ENCODE measurements around the gene MMS22L.

The MMS22L gene

DNA sequence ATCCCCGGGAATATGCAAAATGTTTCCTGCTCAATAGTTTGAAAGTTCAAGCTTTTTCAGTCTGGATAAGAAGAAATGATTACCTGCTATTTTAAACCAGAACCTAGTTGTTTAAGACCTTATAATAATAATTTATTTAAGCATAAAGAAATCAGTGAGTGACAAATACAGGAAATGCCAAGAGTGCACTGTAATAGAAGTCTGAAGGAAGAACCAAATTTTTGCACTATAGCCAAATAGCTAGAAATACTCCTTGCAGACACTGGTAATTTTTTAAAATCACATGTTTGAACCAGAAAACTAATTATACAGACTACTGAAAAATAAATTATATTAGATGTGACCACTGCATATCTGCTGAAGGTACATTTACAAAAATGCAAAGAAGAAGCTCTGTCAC lies 93.2 kb downstream of the MMS22L start:
- no peak for DNase-seq (ENCODE audit: low read depth in 1 of 2, low spot score in 1 of 2)
- no peak overlapping the region for H3K27ac ChIP-seq (replicated peaks)
- TF ChIP-seq, protein P1, sequence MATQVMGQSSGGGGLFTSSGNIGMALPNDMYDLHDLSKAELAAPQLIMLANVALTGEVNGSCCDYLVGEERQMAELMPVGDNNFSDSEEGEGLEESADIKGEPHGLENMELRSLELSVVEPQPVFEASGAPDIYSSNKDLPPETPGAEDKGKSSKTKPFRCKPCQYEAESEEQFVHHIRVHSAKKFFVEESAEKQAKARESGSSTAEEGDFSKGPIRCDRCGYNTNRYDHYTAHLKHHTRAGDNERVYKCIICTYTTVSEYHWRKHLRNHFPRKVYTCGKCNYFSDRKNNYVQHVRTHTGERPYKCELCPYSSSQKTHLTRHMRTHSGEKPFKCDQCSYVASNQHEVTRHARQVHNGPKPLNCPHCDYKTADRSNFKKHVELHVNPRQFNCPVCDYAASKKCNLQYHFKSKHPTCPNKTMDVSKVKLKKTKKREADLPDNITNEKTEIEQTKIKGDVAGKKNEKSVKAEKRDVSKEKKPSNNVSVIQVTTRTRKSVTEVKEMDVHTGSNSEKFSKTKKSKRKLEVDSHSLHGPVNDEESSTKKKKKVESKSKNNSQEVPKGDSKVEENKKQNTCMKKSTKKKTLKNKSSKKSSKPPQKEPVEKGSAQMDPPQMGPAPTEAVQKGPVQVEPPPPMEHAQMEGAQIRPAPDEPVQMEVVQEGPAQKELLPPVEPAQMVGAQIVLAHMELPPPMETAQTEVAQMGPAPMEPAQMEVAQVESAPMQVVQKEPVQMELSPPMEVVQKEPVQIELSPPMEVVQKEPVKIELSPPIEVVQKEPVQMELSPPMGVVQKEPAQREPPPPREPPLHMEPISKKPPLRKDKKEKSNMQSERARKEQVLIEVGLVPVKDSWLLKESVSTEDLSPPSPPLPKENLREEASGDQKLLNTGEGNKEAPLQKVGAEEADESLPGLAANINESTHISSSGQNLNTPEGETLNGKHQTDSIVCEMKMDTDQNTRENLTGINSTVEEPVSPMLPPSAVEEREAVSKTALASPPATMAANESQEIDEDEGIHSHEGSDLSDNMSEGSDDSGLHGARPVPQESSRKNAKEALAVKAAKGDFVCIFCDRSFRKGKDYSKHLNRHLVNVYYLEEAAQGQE (IDR thresholded peaks at IDR 0.05; ENCODE audit: insufficient replicate concordance, low read depth) = no peak
- TF ChIP-seq GABPA (IDR thresholded peaks at IDR 0.05; ENCODE audit: low read depth) (no peak), SPI1 (IDR thresholded peaks at IDR 0.05; ENCODE audit: borderline replicate concordance, low read depth) (no peak), POLR2AphosphoS5 (IDR thresholded peaks at IDR 0.05; ENCODE audit: low read depth) (no peak)
- TF ChIP-seq, protein P2, sequence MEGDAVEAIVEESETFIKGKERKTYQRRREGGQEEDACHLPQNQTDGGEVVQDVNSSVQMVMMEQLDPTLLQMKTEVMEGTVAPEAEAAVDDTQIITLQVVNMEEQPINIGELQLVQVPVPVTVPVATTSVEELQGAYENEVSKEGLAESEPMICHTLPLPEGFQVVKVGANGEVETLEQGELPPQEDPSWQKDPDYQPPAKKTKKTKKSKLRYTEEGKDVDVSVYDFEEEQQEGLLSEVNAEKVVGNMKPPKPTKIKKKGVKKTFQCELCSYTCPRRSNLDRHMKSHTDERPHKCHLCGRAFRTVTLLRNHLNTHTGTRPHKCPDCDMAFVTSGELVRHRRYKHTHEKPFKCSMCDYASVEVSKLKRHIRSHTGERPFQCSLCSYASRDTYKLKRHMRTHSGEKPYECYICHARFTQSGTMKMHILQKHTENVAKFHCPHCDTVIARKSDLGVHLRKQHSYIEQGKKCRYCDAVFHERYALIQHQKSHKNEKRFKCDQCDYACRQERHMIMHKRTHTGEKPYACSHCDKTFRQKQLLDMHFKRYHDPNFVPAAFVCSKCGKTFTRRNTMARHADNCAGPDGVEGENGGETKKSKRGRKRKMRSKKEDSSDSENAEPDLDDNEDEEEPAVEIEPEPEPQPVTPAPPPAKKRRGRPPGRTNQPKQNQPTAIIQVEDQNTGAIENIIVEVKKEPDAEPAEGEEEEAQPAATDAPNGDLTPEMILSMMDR (IDR thresholded peaks at IDR 0.05; ENCODE audit: insufficient read depth, low read length) = no peak
- H3K4me3 ChIP-seq (replicated peaks; ENCODE audit: insufficient read depth, low read length) = no peak overlapping the region
- no peaks in the 10 kb centered on the region for H3K27me3 ChIP-seq (ENCODE audit: insufficient read depth, poor library complexity, severe bottlenecking)

DNA sequence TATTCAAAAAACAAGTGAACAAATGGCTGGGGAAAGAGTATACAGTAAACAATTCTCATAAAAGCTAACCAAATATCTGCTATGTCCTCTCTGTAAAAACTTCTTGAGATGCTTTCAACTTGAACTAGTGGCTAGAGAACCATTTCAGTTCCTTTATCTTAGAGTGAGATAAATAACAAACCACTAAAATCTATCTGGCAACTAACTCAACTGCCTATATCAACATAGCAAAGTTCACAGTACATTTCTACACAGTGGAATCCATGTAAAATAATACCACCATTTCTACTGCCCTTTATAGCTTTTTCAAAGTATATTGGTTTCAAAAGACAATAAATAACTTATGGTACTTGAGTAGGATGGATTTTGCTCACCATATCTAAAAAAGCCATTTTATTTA lies 95.1 kb downstream of the MMS22L start:
- TF ChIP-seq GABPA (IDR thresholded peaks at IDR 0.05; ENCODE audit: low read depth) = no peak
- TF ChIP-seq, protein P2 (IDR thresholded peaks at IDR 0.05; ENCODE audit: insufficient read depth, low read length) = no peak
- no peak for TF ChIP-seq POLR2AphosphoS5 (IDR thresholded peaks at IDR 0.05; ENCODE audit: low read depth)
- TF ChIP-seq SPI1 (IDR thresholded peaks at IDR 0.05; ENCODE audit: borderline replicate concordance, low read depth) = no peak
- TF ChIP-seq, protein P1 (IDR thresholded peaks at IDR 0.05; ENCODE audit: insufficient replicate concordance, low read depth) = no peak
- no peak for DNase-seq (ENCODE audit: low read depth in 1 of 2, low spot score in 1 of 2)
- Histone ChIP-seq H3K27ac (replicated peaks) (no peak overlapping the region), H3K27me3 (ENCODE audit: insufficient read depth, poor library complexity, severe bottlenecking) (no peaks in the 10 kb centered on the region), H3K4me3 (replicated peaks; ENCODE audit: insufficient read depth, low read length) (no peak overlapping the region)

DNA sequence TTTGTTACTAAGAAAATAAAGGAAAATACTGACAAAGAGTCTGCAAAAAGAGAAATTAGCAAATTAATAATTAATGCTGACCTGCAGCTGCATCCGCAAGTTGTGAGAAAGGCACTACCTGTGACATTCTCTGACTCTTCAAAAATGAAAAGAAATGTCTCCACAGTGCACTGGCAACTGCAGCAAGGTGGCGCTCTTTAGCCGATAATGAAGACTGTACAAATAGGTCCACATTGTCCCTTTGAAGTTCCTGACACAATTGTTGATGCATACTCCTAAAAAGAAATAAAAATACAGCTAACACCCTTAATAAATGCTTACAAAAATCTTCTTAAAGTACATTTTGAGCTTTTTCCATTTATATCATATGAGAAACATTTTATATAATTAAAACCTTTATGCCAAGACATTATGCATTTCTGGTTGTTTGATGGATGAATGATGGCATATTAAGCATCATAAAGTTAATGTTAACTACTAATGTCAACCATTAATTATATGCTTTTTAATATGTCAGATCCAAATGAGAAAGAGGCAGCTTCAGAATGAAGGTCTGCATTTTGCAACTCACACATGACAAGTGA lies 96.5 kb downstream of the MMS22L start:
- no peak overlapping the region for H3K4me3 ChIP-seq (replicated peaks; ENCODE audit: insufficient read depth, low read length)
- no peaks in the 10 kb centered on the region for H3K27me3 ChIP-seq (ENCODE audit: insufficient read depth, poor library complexity, severe bottlenecking)
- TF ChIP-seq, protein P1 (IDR thresholded peaks at IDR 0.05; ENCODE audit: insufficient replicate concordance, low read depth) = no peak
- TF ChIP-seq SPI1 (IDR thresholded peaks at IDR 0.05; ENCODE audit: borderline replicate concordance, low read depth) (no peak), GABPA (IDR thresholded peaks at IDR 0.05; ENCODE audit: low read depth) (no peak)
- TF ChIP-seq, protein P2 (IDR thresholded peaks at IDR 0.05; ENCODE audit: insufficient read depth, low read length) = peak; percentile 77
- no peak overlapping the region for H3K27ac ChIP-seq (replicated peaks)
- peak; percentile 16 to 62 for DNase-seq (ENCODE audit: low read depth in 1 of 2, low spot score in 1 of 2)

All from HL-60 (cell line).